RPMI7951 (cell line): ENCODE data around the gene TMEM63A. TPM values are rescaled to one million over a fixed set of nuclear protein-coding genes. Genes with fewer than 3 reads are reported as not detected.
"Not testable (repeated sequence)": the region's sequence is repeated elsewhere in the genome, so short reads cannot be mapped to it uniquely, and the experiment has no call there.

ENCODE experiments used
- DNase-seq: peaks from one replicate; pipeline ENCODE4 v3.0.0-alpha.2; 2012; ENCODE audit warnings: low read depth
- total RNA-seq: library from RNA; depleted of rRNA; stranded (reverse); fragments of >200 nt; shearing (Covaris generic); gene quantifications from 2 replicates; pipeline ENCODE4 v1.2.3, GENCODE V29; 2014; rRNA removed

The TMEM63A gene
- total RNA-seq, 1 experiment from 2014 or later: 7.6 TPM

DNA sequence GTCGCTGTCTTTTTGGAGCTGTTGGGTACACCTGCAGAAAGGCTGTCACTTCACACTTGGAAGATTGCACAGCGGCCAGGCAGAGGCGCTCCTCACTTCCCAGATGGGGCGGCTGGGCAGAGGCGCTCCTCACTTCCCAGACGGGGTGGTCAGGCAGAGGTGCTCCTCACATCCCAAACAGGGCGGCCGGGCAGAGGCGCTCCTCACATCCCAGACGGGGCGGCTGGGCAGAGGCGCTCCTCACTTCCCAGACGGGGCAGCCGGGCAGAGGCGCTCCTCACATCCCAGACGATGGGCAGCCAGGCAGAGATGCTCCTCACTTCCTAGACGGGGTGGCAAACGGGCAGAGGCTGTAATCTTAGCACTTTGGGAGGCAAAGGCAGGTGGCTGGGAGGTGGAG, 86.1 kb downstream of the TMEM63A start:
- not testable (repeated sequence) for DNase-seq

Other genes with a start within 250 kb of the TMEM63A start
- 47.5 and 53.3 TPM in 2 replicates for gene ENAH, start 229.3 kb downstream of the TMEM63A start, total RNA-seq
- 513 and 555 TPM in 2 replicates for gene SRP9, start 104.6 kb downstream of the TMEM63A start, total RNA-seq
- 25.0 and 25.5 TPM in 2 replicates for gene EPHX1, start 72.3 kb downstream of the TMEM63A start, total RNA-seq
- not detected in 2 replicates for gene LEFTY1, start 6.8 kb upstream of the TMEM63A start, total RNA-seq
- gene PYCR2, start 41.9 kb upstream of the TMEM63A start, total RNA-seq: 31.2 and 38.9 TPM in 2 replicates
- gene LEFTY2, start 58.8 kb upstream of the TMEM63A start, total RNA-seq: not detected in 2 replicates
- 10.5 and 14.0 TPM in 2 replicates for gene SDE2, start 117.0 kb upstream of the TMEM63A start, total RNA-seq
- 376 and 427 TPM in 2 replicates for gene H3-3A, start 180.3 kb upstream of the TMEM63A start, total RNA-seq